ENCODE results near the gene DCDC2C. TPM values are rescaled to one million over a fixed set of nuclear protein-coding genes. Genes with fewer than 3 reads are reported as not detected.

Gene DCDC2C
- total and polyA plus RNA-seq, 2 donors from 2014 or later, result not detected

- Histone ChIP-seq H3K4me1 (ENCODE audit: control insufficient read depth in 2 of 3, insufficient read depth in 2 of 3, low read depth in 1 of 3, low read length in 3 of 3) (peaks cover 0 to 2% (median 0%) of the 10 kb centered on the region in 3 donors), H3K36me3 (ENCODE audit: control insufficient read depth in 2 of 3, insufficient read depth in 3 of 3, low read length in 3 of 3) (no peaks in the 10 kb centered on the region), H3K27ac (ENCODE audit: low read depth in 2 of 2, low read length in 2 of 2) (no peak overlapping the region), H3K9me3 (ENCODE audit: control insufficient read depth in 2 of 3, insufficient read depth in 1 of 3, low read length in 3 of 3) (no peaks in the 10 kb centered on the region), H3K4me3 (ENCODE audit: low read length in 3 of 3) (no peak overlapping the region), H3K27me3 (ENCODE audit: control insufficient read depth, insufficient read depth, low read length) (no peaks in the 10 kb centered on the region), H3K9ac (ENCODE audit: low read length in 3 of 3) (no peak overlapping the region)
- no peak for DNase-seq
- intact Hi-C loops (cut with DNase I), result no loop called here
- FAIRE-seq, result no peak
- TF ChIP-seq CTCF (IDR thresholded peaks at IDR 0.05; ENCODE audit: borderline replicate concordance, extremely low read depth, insufficient read depth), result no peak
Observed at GRCh38 chr2:3755277-3755676, 51.9 kb downstream of the DCDC2C start.

- Histone ChIP-seq H3K36me3 (ENCODE audit: control insufficient read depth in 2 of 3, insufficient read depth in 3 of 3, low read length in 3 of 3) (no peaks in the 10 kb centered on the region), H3K27ac (ENCODE audit: low read depth in 2 of 2, low read length in 2 of 2) (no peak overlapping the region), H3K9ac (ENCODE audit: low read length in 3 of 3) (no peak overlapping the region), H3K4me3 (ENCODE audit: low read length in 3 of 3) (no peak overlapping the region), H3K4me1 (ENCODE audit: control insufficient read depth in 2 of 3, insufficient read depth in 2 of 3, low read depth in 1 of 3, low read length in 3 of 3) (peaks cover 0 to 2% (median 0%) of the 10 kb centered on the region in 3 donors), H3K27me3 (ENCODE audit: control insufficient read depth, insufficient read depth, low read length) (no peaks in the 10 kb centered on the region), H3K9me3 (ENCODE audit: control insufficient read depth in 2 of 3, insufficient read depth in 1 of 3, low read length in 3 of 3) (no peaks in the 10 kb centered on the region)
- DNase-seq, result peak in 4 of 5 donors; percentile 39 to 73 (median 63)
- TF ChIP-seq CTCF (IDR thresholded peaks at IDR 0.05; ENCODE audit: borderline replicate concordance, extremely low read depth, insufficient read depth), result no peak
- intact Hi-C loops (cut with DNase I), result no loop called here
- no peak for FAIRE-seq
Observed at GRCh38 chr2:3756306-3756705, 52.9 kb downstream of the DCDC2C start.

- peak in 1 of 5 donors; percentile 19 for DNase-seq
- intact Hi-C loops (cut with DNase I), result no loop called here
- Histone ChIP-seq H3K4me3 (ENCODE audit: low read length in 3 of 3) (no peak overlapping the region), H3K27me3 (ENCODE audit: control insufficient read depth, insufficient read depth, low read length) (no peaks in the 10 kb centered on the region), H3K9ac (ENCODE audit: low read length in 3 of 3) (no peak overlapping the region), H3K36me3 (ENCODE audit: control insufficient read depth in 2 of 3, insufficient read depth in 3 of 3, low read length in 3 of 3) (no peaks in the 10 kb centered on the region), H3K9me3 (ENCODE audit: control insufficient read depth in 2 of 3, insufficient read depth in 1 of 3, low read length in 3 of 3) (no peaks in the 10 kb centered on the region), H3K27ac (ENCODE audit: low read depth in 2 of 2, low read length in 2 of 2) (no peak overlapping the region), H3K4me1 (ENCODE audit: control insufficient read depth in 2 of 3, insufficient read depth in 2 of 3, low read depth in 1 of 3, low read length in 3 of 3) (peaks cover 0 to 2% (median 0%) of the 10 kb centered on the region in 3 donors)
- no peak for FAIRE-seq
- no peak for TF ChIP-seq CTCF (IDR thresholded peaks at IDR 0.05; ENCODE audit: borderline replicate concordance, extremely low read depth, insufficient read depth)
Observed at GRCh38 chr2:3758906-3759305, 55.5 kb downstream of the DCDC2C start.

DNA sequence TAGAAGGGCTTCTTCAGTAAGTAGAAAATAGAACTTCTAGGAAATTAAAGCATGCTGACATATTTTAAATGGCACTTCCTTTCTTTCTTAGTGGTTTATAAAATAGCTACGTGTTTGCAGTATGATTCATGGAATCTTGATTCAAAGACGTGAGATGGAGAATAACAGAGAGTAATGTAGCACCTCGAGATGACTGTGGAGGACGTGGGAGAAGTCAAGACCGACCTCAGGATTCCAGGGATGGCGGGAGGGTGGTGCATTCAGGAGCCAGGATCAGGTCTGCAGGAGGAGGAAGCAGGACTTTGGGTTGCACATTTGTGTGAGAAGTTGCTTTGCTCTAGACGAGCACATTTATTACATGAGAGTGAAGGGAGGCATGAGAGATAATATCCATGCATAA, 56.0 kb downstream of the DCDC2C start:
- DNase-seq (peak in 1 of 5 donors; percentile 6), FAIRE-seq (no peak)
- Histone ChIP-seq H3K27ac (ENCODE audit: low read depth in 2 of 2, low read length in 2 of 2) (no peak overlapping the region), H3K36me3 (ENCODE audit: control insufficient read depth in 2 of 3, insufficient read depth in 3 of 3, low read length in 3 of 3) (no peaks in the 10 kb centered on the region), H3K4me3 (ENCODE audit: low read length in 3 of 3) (no peak overlapping the region), H3K27me3 (ENCODE audit: control insufficient read depth, insufficient read depth, low read length) (no peaks in the 10 kb centered on the region), H3K4me1 (ENCODE audit: control insufficient read depth in 2 of 3, insufficient read depth in 2 of 3, low read depth in 1 of 3, low read length in 3 of 3) (peaks cover 0 to 2% (median 0%) of the 10 kb centered on the region in 3 donors), H3K9me3 (ENCODE audit: control insufficient read depth in 2 of 3, insufficient read depth in 1 of 3, low read length in 3 of 3) (no peaks in the 10 kb centered on the region), H3K9ac (ENCODE audit: low read length in 3 of 3) (no peak overlapping the region)
- intact Hi-C loops (cut with DNase I), result no loop called here
- no peak for TF ChIP-seq CTCF (IDR thresholded peaks at IDR 0.05; ENCODE audit: borderline replicate concordance, extremely low read depth, insufficient read depth)

All from kidney (tissue), 14 donors.